Measurements from ENCODE around the gene RNF225.

GRCh38 chr19:58429745-58430144, 34.3 kb downstream of the RNF225 start:
- no peak for TF ChIP-seq CTCF (IDR thresholded peaks at IDR 0.05)
- no peak for TF ChIP-seq POLR2A (IDR thresholded peaks at IDR 0.05)
